GM19324 (cell line): ENCODE measurements around the gene NHEJ1.

Experiments used
- ATAC-seq: cut with Tn5 transposase; IDR thresholded peaks from one replicate; pipeline ENCODE4 v1.9.1; 2021; ENCODE audit warnings: mild to moderate bottlenecking, moderate library complexity; ENCODE audit not compliant: unreplicated experiment, low FRiP score

Gene NHEJ1

DNA sequence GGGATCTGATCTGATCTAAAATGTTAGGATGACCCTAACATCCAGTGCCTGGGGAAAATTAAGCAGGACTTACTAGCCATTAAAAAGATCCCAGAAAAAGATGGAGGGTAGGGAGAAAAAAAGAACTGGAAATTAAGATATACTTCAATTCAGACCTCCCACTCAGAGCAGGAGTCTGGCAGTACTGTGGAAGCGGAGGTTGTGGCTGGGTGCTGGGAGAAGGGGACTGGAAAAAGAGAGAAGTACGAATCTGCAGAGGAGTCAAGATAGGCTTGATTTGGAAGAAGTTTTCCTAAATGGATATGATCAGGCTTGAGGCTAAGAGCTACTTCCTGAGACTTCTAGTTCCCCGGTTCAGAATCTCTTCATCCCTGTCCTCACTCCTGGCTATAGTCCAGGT is 66.4 kb downstream of the NHEJ1 start:
- no peak for ATAC-seq

GRCh38 chr2:219090436-219091299 is 69.9 kb downstream of the NHEJ1 start:
- no peak for ATAC-seq

- no peak for ATAC-seq
Observed at GRCh38 chr2:219089330-219089729, 71.3 kb downstream of the NHEJ1 start.

DNA sequence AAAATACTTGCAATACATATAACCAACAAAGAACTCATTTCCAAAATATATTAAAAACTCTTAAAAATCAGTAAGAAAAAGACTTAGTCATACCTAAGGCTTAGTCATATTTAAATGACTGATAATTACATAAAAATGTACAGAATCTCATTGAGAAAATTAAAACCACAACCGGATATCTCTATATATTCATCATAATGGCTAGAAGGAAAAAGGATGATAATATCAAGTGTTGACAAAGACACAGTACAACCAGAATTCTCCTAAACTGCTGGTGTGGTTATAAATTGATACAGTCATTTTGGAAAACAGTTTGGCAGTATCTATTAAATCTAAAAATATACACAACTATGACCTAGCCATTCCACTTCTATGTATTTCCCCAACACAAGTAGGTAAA is 72.8 kb downstream of the NHEJ1 start:
- no peak for ATAC-seq

GRCh38 chr2:219087361-219087760 is 73.3 kb downstream of the NHEJ1 start:
- ATAC-seq: no peak

DNA sequence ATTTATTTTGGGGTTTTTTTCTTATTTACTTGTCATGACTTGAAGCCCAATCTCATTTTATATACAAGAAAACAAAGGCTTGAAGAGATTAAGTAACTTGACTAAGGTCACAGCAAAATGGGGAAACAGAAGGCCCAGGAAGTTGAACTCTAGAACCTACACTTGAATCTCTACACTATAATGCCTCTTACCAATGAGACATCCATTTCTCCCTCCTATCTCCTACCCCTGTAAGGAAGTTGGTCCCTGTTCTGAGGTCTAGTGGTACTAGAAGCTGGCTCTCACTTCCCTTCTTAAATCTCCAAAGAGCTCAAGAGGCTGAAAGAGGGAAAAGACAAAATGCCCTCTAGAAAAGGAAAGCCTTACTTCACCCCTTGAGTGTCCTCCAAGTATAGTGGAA is 74.4 kb downstream of the NHEJ1 start:
- no peak for ATAC-seq

DNA sequence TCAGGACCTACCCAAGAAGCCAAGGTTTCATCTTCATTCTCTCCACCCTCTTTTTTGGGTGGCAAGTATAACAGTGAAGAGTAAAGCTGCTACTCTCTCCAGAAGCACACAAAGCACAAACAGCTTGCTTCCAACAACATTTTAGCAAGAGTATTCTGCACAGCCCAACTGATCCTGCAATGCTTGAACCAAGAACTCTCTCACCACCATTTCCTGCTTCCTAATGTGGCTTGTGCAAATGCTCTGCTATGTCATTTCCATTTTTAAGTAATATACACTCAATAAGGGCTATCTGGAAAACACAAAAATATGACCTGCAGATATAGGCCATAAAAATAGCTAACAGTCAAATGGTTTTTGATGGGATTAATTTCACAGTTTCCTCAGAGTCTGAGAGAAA is 75.8 kb downstream of the NHEJ1 start:
- ATAC-seq: no peak

- ATAC-seq: no peak
Observed at GRCh38 chr2:219082332-219082958, 78.2 kb downstream of the NHEJ1 start.

DNA sequence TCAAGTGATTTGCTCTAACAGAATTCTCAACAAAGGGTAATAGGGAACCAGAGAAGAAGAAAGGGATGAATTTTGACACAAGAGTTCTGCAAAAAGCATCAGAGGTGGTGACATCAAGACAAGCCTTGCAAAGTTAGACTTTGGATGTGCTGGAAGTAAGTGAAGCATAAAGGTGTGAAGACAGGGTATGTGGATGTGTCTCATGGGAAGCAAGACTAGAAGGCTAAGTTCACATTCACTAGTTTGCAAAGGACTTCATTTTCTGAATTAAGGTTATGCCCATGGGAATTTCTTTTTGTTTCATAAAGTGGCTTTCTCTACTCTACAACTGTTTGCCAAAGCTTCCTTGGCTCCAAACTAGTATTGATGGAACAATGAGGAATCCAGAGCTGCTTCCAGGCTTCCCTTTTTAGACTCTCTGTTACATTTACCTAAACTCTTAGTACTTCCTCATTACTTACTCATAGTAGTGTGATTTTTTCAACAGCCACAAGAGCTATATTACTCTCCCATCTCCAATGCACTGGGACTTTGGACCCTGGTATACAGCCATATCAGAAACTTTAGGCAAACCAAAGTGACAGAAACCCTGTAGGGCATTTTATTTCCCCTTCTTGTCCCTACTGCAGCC is 78.8 kb downstream of the NHEJ1 start:
- no peak for ATAC-seq

- ATAC-seq: no peak
Observed at GRCh38 chr2:219081096-219081495, 79.5 kb downstream of the NHEJ1 start.

GRCh38 chr2:219079417-219079816 is 81.2 kb downstream of the NHEJ1 start:
- ATAC-seq: no peak

DNA sequence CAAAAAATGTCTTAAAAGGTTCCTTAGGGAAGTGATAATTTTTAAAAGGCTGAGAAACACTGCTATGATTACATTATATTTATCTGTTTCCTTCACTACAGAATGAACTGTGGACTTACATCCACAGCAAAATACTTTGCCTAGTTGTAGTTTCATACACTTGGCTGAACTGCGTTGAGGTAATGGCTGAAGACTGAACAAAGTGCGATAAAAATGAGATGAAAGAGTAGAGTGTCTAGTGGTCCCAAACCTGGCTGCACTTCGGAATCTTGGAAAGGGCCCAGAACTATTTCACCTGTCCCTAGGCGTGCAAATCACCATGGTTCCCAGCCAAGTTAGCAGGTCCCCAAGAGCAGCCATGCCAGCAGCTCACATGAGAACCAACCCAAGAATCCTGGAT is 81.7 kb downstream of the NHEJ1 start:
- no peak for ATAC-seq

DNA sequence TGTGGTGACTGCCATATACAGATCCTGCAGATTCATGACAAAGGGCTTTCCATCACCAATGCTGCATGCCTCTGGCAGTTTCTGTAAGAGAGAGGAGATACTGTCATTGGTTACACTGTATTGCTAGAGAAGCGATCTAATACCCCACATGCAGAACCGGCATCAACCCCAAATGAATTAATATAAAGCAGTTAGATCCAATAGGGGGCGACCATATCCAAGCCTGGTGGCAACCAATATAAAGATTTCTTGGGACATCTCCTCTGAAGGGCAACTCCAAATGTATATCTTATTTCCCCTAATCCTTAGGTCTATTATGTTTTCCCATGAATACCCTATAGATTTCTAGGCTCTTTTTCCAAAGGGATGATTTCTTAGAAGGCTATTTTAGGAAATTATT is 82.5 kb downstream of the NHEJ1 start:
- no peak for ATAC-seq

DNA sequence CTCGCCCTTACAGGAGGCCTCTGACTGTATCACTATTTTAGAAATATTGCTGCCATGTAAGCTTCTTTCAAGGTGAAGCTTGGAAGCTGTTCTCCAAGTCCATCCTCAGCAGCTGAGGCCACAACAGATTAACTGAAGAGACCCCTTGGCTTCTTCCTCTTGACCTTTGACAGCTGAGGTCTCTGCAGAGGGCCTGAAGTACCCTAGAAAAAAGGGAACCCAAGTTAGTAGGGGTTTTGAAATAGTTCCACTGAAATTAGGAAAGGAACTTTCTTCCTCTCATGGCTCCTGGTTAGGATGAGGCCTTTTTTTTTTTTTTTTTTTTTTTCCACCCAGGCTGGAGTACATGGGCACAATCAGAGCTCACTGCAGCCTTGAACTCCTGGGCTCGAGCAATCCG is 84.4 kb downstream of the NHEJ1 start:
- ATAC-seq: no peak

DNA sequence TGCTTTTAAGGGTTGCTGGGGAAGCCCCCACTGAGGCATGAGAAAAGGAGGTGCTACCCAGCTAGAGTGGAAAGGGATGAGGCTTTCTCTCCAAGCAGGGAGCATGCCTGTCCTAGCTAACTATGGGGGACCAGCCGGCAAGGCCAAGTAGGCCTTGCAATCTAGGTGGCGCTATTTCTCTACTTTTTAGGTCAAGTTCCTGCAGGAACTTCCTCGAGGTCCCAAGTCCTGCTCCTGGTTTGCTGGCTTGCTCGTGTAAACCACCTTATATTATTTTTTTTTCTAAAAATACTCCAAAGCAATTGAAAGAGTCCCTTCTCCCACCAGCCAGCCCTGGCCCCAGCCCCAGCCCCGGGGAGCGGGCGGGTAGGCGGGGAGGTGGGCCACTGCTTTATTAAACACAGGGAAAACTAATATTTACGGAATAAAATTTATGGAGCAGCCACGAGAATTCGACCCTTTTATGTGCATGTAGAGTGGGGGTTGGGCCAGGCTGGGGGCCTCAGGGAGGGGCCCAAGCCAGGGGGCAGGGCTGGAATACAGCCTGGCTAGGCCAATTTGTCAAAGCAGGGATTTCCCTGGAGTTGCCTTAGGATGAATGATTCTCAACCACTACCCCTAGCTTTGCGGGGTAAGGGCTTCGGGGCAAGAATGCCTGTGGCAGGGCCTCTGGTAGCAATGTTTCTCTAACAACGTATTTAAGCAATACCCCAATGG is 87.0 kb downstream of the NHEJ1 start:
- no peak for ATAC-seq

DNA sequence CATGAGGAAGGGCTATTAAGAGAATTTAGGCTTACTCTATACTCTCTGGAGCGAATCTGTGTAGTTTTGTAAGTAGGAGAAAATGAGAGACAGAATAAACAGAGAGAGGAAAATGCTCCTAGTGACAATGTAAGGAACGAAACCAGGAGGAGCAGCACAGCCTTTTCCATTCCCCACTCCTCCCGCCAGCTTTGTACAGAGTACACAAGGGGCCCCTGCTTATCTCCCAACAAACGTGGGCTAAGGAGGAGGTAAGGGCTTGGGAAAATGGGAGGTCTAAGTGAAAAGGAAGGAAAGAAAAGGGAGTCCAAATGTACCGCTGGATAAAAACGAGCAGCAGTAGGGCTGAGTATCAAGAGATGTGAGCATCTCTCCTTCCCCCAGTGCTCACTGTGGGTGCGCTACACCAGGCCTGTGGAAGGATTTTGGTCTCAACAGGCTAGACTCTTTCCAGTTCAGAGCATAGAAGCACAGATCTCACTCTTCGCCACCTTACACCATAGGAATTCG is 87.8 kb downstream of the NHEJ1 start:
- no peak for ATAC-seq

DNA sequence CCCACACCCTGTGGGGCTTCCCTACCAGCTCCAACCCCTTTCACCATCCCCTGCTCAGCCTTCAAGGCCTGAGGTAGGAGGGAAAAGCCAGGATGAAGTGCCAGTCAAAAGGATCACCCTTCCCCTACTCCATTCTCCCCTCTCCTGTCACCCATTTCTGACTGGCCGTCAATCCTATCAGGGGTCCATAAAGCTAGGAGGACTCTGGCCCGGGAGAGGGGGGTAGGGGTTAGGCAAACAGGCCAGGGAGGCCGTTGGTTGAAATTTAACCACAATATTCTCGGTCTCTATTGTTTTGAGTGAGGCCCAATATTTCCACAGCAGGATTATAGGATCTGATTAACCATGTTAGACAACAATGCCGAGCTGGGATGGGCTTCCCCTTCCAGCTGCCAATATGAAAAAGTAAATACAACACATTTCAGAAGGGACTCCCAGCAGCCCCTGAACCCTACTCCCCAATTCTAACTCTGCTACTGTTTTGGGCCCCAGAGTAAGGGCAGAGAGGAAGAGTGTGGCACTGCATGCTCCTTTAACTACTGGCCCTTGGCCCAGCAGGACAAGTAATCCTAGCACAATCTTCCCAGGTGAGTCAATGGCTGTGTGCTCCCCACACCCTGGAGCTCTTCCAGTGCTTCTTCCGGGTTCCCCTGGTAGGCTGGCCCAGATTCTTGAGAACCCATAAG is 89.3 kb downstream of the NHEJ1 start:
- no peak for ATAC-seq

DNA sequence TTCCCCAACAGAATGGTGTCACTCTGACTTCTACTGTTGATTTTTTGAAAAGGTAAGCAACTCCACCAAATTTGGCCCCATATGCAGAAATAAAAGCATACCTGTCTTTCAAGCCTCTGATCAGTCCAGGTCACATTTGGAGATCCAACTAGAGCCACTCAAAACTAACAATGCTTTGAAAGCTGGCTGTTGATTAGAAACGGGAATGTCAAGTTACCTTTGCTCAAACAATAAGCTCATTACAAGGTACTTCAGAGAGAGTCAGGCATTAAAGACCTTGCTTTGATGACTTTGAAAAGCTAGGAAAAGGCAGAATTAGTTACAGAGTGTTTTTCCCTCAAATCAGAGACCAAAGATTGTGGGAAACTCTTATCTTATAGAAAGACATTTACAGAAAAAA is 95.1 kb downstream of the NHEJ1 start:
- no peak for ATAC-seq

DNA sequence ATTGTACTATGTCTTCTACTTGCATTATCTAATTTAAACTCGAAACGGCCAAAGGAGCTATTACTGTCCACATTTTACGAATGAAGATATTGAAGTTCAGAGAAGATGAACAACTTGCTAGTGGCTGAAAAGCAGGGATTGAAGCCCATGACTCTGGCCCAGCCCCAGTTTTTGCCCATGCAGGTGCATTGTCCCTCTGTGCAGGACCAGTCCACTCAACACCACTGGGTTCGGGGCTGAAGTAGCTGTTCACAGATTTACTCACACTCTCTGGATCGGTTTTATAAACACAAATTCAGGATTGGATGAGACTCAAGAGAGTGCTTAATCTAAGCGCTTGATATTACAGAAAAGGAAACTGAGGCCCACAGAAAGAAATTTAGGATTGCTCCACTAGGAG is 98.5 kb downstream of the NHEJ1 start:
- ATAC-seq: no peak
